H1 (cell line): ENCODE data around the gene CPEB1. TPM values are rescaled to one million over a fixed set of nuclear protein-coding genes. Genes with fewer than 3 reads are reported as not detected.

ENCODE experiments used
- CTCF ChIA-PET: fragments of 300-600 bp; sonication (Branson Sonifier 250); formaldehyde crosslinking; loops from one replicate; lab custom pipeline; 2021; ENCODE audit not compliant: partially characterized antibody; lab: Charles Lee
- POLR2A ChIA-PET: fragments of 300-600 bp; sonication (Branson Sonifier 250); formaldehyde crosslinking; loops from one replicate; lab custom pipeline; 2021; ENCODE audit warnings: inconsistent platforms; ENCODE audit not compliant: partially characterized antibody; lab: Charles Lee
- DNase-seq, 2 experiments: peaks; one replicate each; pipeline versions ENCODE4 v3.0.0 to v3.0.0-alpha.2; 2010 to 2022; ENCODE audit warnings: low spot score in 2 of 2, low read depth in 1 of 2, mixed read lengths in 1 of 2
- FAIRE-seq: peaks from 2 replicates; lab custom pipeline; 2011; peaks lifted over from hg19 to GRCh38; lab: Jason Lieb, UNC
- H2AFZ ChIP-seq: 2 replicates; pipeline ENCODE4 v1.8.1; 2012; ENCODE audit warnings: low read length, inconsistent platforms
- H2AK5ac ChIP-seq: 2 replicates; pipeline ENCODE4 v1.6.1; 2013; ENCODE audit warnings: low read depth, low read length
- H2BK120ac ChIP-seq: replicated peaks from 2 replicates; pipeline ENCODE3; 2013; ENCODE audit warnings: low read depth, low read length, inconsistent platforms
- H2BK12ac ChIP-seq: 2 replicates; pipeline ENCODE4 v1.6.1; 2013; ENCODE audit warnings: low read depth, low read length
- H2BK15ac ChIP-seq: 2 replicates; pipeline ENCODE4 v1.6.1; 2013; ENCODE audit warnings: low read length
- H2BK20ac ChIP-seq: 2 replicates; pipeline ENCODE4 v1.6.1; 2013; ENCODE audit warnings: low read length
- H2BK5ac ChIP-seq: 2 replicates; pipeline ENCODE4 v1.6.1; 2013; ENCODE audit warnings: low read depth, low read length
- H3K14ac ChIP-seq: 2 replicates; pipeline ENCODE4 v1.6.1; 2013; ENCODE audit warnings: inconsistent platforms; ENCODE audit not compliant: insufficient read length
- H3K18ac ChIP-seq: 2 replicates; pipeline ENCODE4 v1.6.1; 2013; ENCODE audit warnings: low read length; ENCODE audit errors: extremely low read depth
- H3K23ac ChIP-seq: 2 replicates; pipeline ENCODE4 v1.6.1; 2013; ENCODE audit warnings: inconsistent platforms; ENCODE audit not compliant: insufficient read length
- H3K23me2 ChIP-seq: 2 replicates; pipeline ENCODE4 v1.6.1; 2013; ENCODE audit warnings: low read depth, low read length
- H3K27ac ChIP-seq: 2 replicates; pipeline ENCODE4 v1.6.1; 2011; ENCODE audit warnings: low read depth, low read length, inconsistent platforms
- H3K27me3 ChIP-seq, 4 experiments: replicated peaks in 1 of 4; 1 replicate in 1 of 4; 2 replicates in 3 of 4; pipeline versions ENCODE4 v1.6.1 to v1.8.1; 2011 to 2013; ENCODE audit warnings: low read length in 3 of 4, mild to moderate bottlenecking in 3 of 4, inconsistent platforms in 2 of 4, mixed read lengths in 2 of 4, moderate library complexity in 1 of 4; ENCODE audit not compliant: control insufficient read depth in 3 of 4, insufficient read depth in 3 of 4; ENCODE audit errors: extremely low read depth in 1 of 4
- H3K36me3 ChIP-seq, 4 experiments: 2 replicates each; pipeline versions ENCODE4 v1.6.1 to v1.8.1; 2011 to 2013; ENCODE audit warnings: mild to moderate bottlenecking in 4 of 4, low read length in 3 of 4, moderate library complexity in 2 of 4, control low read depth in 1 of 4, inconsistent platforms in 1 of 4; ENCODE audit not compliant: insufficient read depth in 4 of 4, control insufficient read depth in 2 of 4
- H3K4ac ChIP-seq: replicated peaks from 2 replicates; pipeline ENCODE3; 2013; ENCODE audit warnings: low read length, low read depth, mixed read lengths, inconsistent platforms; ENCODE audit not compliant: insufficient read length
- H3K4me1 ChIP-seq, 4 experiments: replicated peaks in 1 of 4; 1 replicate in 1 of 4; 2 replicates in 3 of 4; pipeline versions ENCODE4 v1.6.1 to v1.8.1; 2011 to 2013; ENCODE audit warnings: low read length in 3 of 4, inconsistent platforms in 2 of 4, mixed read lengths in 1 of 4; ENCODE audit not compliant: insufficient read depth in 4 of 4, control insufficient read depth in 3 of 4
- H3K4me2 ChIP-seq, 2 experiments: 2 replicates each; pipeline versions ENCODE4 v1.6.1 to v1.8.1; 2011 to 2013; ENCODE audit warnings: low read depth in 2 of 2, low read length in 2 of 2, control low read depth in 1 of 2, inconsistent platforms in 1 of 2, mild to moderate bottlenecking in 1 of 2; ENCODE audit not compliant: insufficient read depth in 1 of 2
- H3K4me3 ChIP-seq, 4 experiments: fragments of 200-600, 300-600 bp in 1 of 4; sonication (generic), shearing (Covaris generic), sonication (Bioruptor Twin) in 1 of 4; 2 replicates each; pipeline versions ENCODE4 v1.5.1 to v1.8.1; 2011 to 2016; ENCODE audit warnings: low read length in 4 of 4, low read depth in 3 of 4, control low read depth in 2 of 4, inconsistent platforms in 2 of 4, mild to moderate bottlenecking in 2 of 4, mixed read lengths in 1 of 4, moderate library complexity in 1 of 4; ENCODE audit not compliant: insufficient read depth in 2 of 4; ENCODE audit errors: extremely low read depth in 1 of 4
- H3K56ac ChIP-seq: replicated peaks from 2 replicates; pipeline ENCODE3; 2013; ENCODE audit warnings: low read depth, mild to moderate bottlenecking, mixed read lengths, low read length, inconsistent platforms; ENCODE audit not compliant: insufficient read length
- H3K79me1 ChIP-seq: 2 replicates; pipeline ENCODE4 v1.6.1; 2013; ENCODE audit warnings: low read depth, low read length, control low read depth
- H3K79me2 ChIP-seq, 2 experiments: 2 replicates each; pipeline versions ENCODE4 v1.6.1 to v1.8.1; 2012 to 2013; ENCODE audit warnings: low read length in 2 of 2, mild to moderate bottlenecking in 2 of 2, inconsistent platforms in 1 of 2; ENCODE audit not compliant: insufficient read depth in 2 of 2, control insufficient read depth in 1 of 2
- H3K9ac ChIP-seq, 4 experiments: replicated peaks in 1 of 4; 1 replicate in 1 of 4; 2 replicates in 3 of 4; pipeline versions ENCODE4 v1.6.1 to v1.8.1; 2011 to 2013; ENCODE audit warnings: low read depth in 3 of 4, low read length in 3 of 4, control low read depth in 2 of 4, mild to moderate bottlenecking in 2 of 4, moderate library complexity in 2 of 4, inconsistent platforms in 1 of 4; ENCODE audit errors: extremely low read depth in 1 of 4
- H3K9me3 ChIP-seq, 2 experiments: 2 replicates each; pipeline versions ENCODE4 v1.6.1 to v1.8.1; 2012 to 2013; ENCODE audit warnings: mild to moderate bottlenecking in 2 of 2, moderate library complexity in 2 of 2, control low read depth in 1 of 2, inconsistent platforms in 1 of 2, low read depth in 1 of 2, low read length in 1 of 2, mixed read lengths in 1 of 2; ENCODE audit not compliant: insufficient read depth in 2 of 2
- H4K20me1 ChIP-seq, 2 experiments: replicated peaks in 1 of 2; 2 replicates each; pipeline versions ENCODE3 to v1.8.1; 2011 to 2013; ENCODE audit warnings: inconsistent platforms in 2 of 2, low read length in 2 of 2, mild to moderate bottlenecking in 1 of 2; ENCODE audit not compliant: insufficient read depth in 2 of 2, control insufficient read depth in 1 of 2
- H4K5ac ChIP-seq: 2 replicates; pipeline ENCODE4 v1.6.1; 2013; ENCODE audit warnings: low read length, low read depth, mixed read lengths, inconsistent platforms; ENCODE audit not compliant: insufficient read length
- H4K8ac ChIP-seq: 2 replicates; pipeline ENCODE4 v1.8.0; 2013; ENCODE audit warnings: mild to moderate bottlenecking, moderate library complexity, low read length, inconsistent platforms; ENCODE audit not compliant: insufficient read depth; ENCODE audit errors: extremely low read depth
- H4K91ac ChIP-seq: replicated peaks from 2 replicates; pipeline ENCODE3; 2013; ENCODE audit warnings: low read length, mixed read lengths, inconsistent platforms; ENCODE audit not compliant: insufficient read length
- BRCA1 ChIP-seq: IDR thresholded peaks from 2 replicates; pipeline ENCODE4 v1.6.1; 2012; ENCODE audit warnings: low read depth, low read length, improper control_type of control experiment
- E2F6 ChIP-seq: IDR thresholded peaks from 2 replicates; pipeline ENCODE4 v1.6.1; 2012; ENCODE audit warnings: inconsistent platforms
- WGBS, 2 experiments: shearing (Covaris generic) in 1 of 2; methylation state at CpG; one replicate each; pipeline versions ENCODE4 v1.1.6 to v1.1.7; 2013 to 2015; ENCODE audit warnings: low lambda C conversion rate in 2 of 2, mixed read lengths in 2 of 2, inconsistent platforms in 1 of 2, low coverage in 1 of 2, missing lambda C conversion rate in 1 of 2; ENCODE audit not compliant: insufficient replicate concordance in 2 of 2, insufficient coverage in 1 of 2, insufficient read length in 1 of 2; ENCODE audit errors: extremely low coverage in 1 of 2, missing lambda C conversion rate in 1 of 2; 5-methylcytosine and 5-hydroxymethylcytosine counted together
- polyA plus RNA-seq, 7 experiments: library from polyadenylated mRNA; depleted of rRNA in 3 of 7; stranded (reverse) in 5 of 7; unstranded in 2 of 7; fragments of >200 nt in 5 of 7; fragments of 200-250 nt in 2 of 7; gene quantifications; 1 replicate in 5 of 7; 2 replicates in 1 of 7; 4 replicates in 1 of 7; pipeline versions ENCODE4 v1.2.1 to v1.2.3, GENCODE V29; 2011 to 2013; ENCODE audit warnings: missing spikeins in 2 of 7, mixed read lengths in 2 of 7
- total RNA-seq: library from RNA; stranded (reverse); fragmentation: NEBNext Ultra II Directional; extraction: Animal tissue kit (Norgen Biotek cat#: 25700); gene quantifications from 2 replicates; pipeline ENCODE4 v1.2.1, GENCODE V29; 2021

Gene CPEB1
- total and polyA plus RNA-seq, 2 of the 8 experiments (the other 6 are each of a cell fraction or from before 2014, with no cell fraction given) = 4.4 to 4.5 TPM

GRCh38 chr15:82640672-82641071 lies 6.5 kb downstream of the CPEB1 start:
- CTCF ChIA-PET = interaction anchor here (1.1 to 1.7 kb wide), 4 partner anchors 9 to 110 kb away, joined by 3 to 5 read pairs (median 4); no protein-coding TSS in a partner anchor
- POLR2A ChIA-PET = no interaction called here
- H3K79me1 ChIP-seq = no peaks in the 10 kb centered on the region
- no peak overlapping the region for H2AK5ac ChIP-seq
- no peak overlapping the region for H3K9ac ChIP-seq
- peaks cover 1 to 7% (median 5%) of the 10 kb centered on the region in 4 experiments; a peak in 5 of 7 replicates for H3K27me3 ChIP-seq
- no peak overlapping the region for H2BK20ac ChIP-seq
- no peak overlapping the region for H3K4me3 ChIP-seq
- DNase-seq = no peak
- no peak for FAIRE-seq
- H3K36me3 ChIP-seq = no peaks in the 10 kb centered on the region
- H2BK15ac ChIP-seq = no peak overlapping the region
- H3K79me2 ChIP-seq = no peaks in the 10 kb centered on the region
- 0 out of 7 replicates have a peak, but pooled peaks cover 0 to 2% (median 0%) of the 10 kb centered on the region in 4 experiments for H3K4me1 ChIP-seq
- TF ChIP-seq BRCA1 (no peak), E2F6 (no peak)
- H3K27ac ChIP-seq = no peak overlapping the region
- no peak overlapping the region for H3K23ac ChIP-seq
- no peak overlapping the region for H2AFZ ChIP-seq
- H2BK120ac ChIP-seq = no peak overlapping the region
- no peak overlapping the region for H3K18ac ChIP-seq
- 82% methylated on average over 3 of the region's 3 CpGs; no CpG with 5 or more reads in 1 of the 2 experiments for WGBS, 2 experiments
- H3K23me2 ChIP-seq = no peaks in the 10 kb centered on the region; the same call in 1 of the 2 replicates
- no peak overlapping the region for H3K14ac ChIP-seq
- no peak overlapping the region for H4K8ac ChIP-seq
- H4K91ac ChIP-seq = no peak overlapping the region
- peaks cover 0 to 1% of the 10 kb centered on the region in 2 experiments for H4K20me1 ChIP-seq
- no peak overlapping the region for H3K4me2 ChIP-seq
- no peaks in the 10 kb centered on the region for H3K9me3 ChIP-seq
- H4K5ac ChIP-seq = no peak overlapping the region
- no peak overlapping the region for H2BK12ac ChIP-seq
- H3K4ac ChIP-seq = no peak overlapping the region
- H2BK5ac ChIP-seq = no peak overlapping the region
- H3K56ac ChIP-seq = no peak overlapping the region
